AG04450 (cell line): Measurements from ENCODE around the gene OR51E1. TPM values are rescaled to one million over a fixed set of nuclear protein-coding genes. Genes with fewer than 3 reads are reported as not detected.

ENCODE experiments used
- CTCF ChIA-PET: fragments of 300-600, 350-600 bp; formaldehyde crosslinking; extraction: SDS; loops from one replicate; lab custom pipeline; 2022; ENCODE audit warnings: antibody characterized with exemption, inconsistent platforms; lab: Charles Lee
- POLR2A ChIA-PET: fragments of 350-600 bp; formaldehyde crosslinking; extraction: SDS; loops from one replicate; lab custom pipeline; 2021; ENCODE audit warnings: antibody characterized with exemption, inconsistent platforms; lab: Yijun Ruan, JAX
- DNase-seq: peaks from one replicate; pipeline ENCODE4 v3.0.0-alpha.2; 2011; ENCODE audit warnings: low read depth, low spot score
- H3K27ac ChIP-seq: one replicate; pipeline ENCODE4 v1.5.1; 2012; ENCODE audit warnings: low read depth, low read length, control low read depth
- H3K27me3 ChIP-seq: one replicate; pipeline ENCODE4 v1.6.0; 2012; ENCODE audit warnings: low read length; ENCODE audit not compliant: control insufficient read depth, insufficient read depth
- H3K4me3 ChIP-seq: 2 replicates; pipeline ENCODE4 v1.5.1; 2011; ENCODE audit warnings: mild to moderate bottlenecking, low read depth, low read length, control low read depth
- H3K9me3 ChIP-seq: 2 replicates; pipeline ENCODE4 v1.5.1; 2012; ENCODE audit warnings: low read length; ENCODE audit not compliant: control insufficient read depth, insufficient read depth
- CTCF ChIP-seq: IDR thresholded peaks from 2 replicates; pipeline ENCODE4 v1.5.1; 2011; ENCODE audit warnings: low read depth, low read length, control low read depth, inconsistent platforms
- polyA plus RNA-seq: library from polyadenylated mRNA; depleted of rRNA; stranded (reverse); fragments of >200 nt; gene quantifications from 2 replicates; pipeline ENCODE4 v1.2.3, GENCODE V29; 2011

The OR51E1 gene
- polyA plus RNA-seq, 1 experiment, result 0.02 TPM

- ChIA-PET CTCF (no interaction called here), POLR2A (no interaction called here)
- no peak overlapping the region for H3K27ac ChIP-seq
- no peaks in the 10 kb centered on the region for H3K9me3 ChIP-seq
- no peaks in the 10 kb centered on the region for H3K27me3 ChIP-seq
- no peak overlapping the region for H3K4me3 ChIP-seq
- no peak for TF ChIP-seq CTCF
- no peak for DNase-seq
These were observed 24.3 kb upstream of the OR51E1 start for GRCh38 chr11:4619514-4619913.

- no peak overlapping the region for H3K27ac ChIP-seq
- H3K27me3 ChIP-seq, result peaks cover 6% of the 10 kb centered on the region
- no peaks in the 10 kb centered on the region for H3K9me3 ChIP-seq
- ChIA-PET POLR2A (no interaction called here), CTCF (interaction anchor here (0.5 to 5.6 kb wide), 25 partner anchors 9 to 1265 kb away, joined by 3 to 97 read pairs (median 3); partner anchors contain the start of genes OR51D1 and TRIM68)
- H3K4me3 ChIP-seq, result no peak overlapping the region
- DNase-seq, result peak; percentile 61
- TF ChIP-seq CTCF, result peak; percentile 75
These were observed 17.3 kb upstream of the OR51E1 start for GRCh38 chr11:4626207-4627099.

- H3K9me3 ChIP-seq, result no peaks in the 10 kb centered on the region
- CTCF ChIA-PET, result interaction anchor here (0.5 to 4.2 kb wide), 75 partner anchors 10 to 1216 kb away, joined by 3 to 134 read pairs (median 5); partner anchors contain the start of genes OR51E2, OR51F2, OR51T1 and OR52A1
- H3K27ac ChIP-seq, result no peak overlapping the region
- H3K4me3 ChIP-seq, result no peak overlapping the region
- no peak for DNase-seq
- H3K27me3 ChIP-seq, result no peaks in the 10 kb centered on the region
- TF ChIP-seq CTCF, result no peak
- POLR2A ChIA-PET, result no interaction called here
These were observed 7.6 kb upstream of the OR51E1 start for GRCh38 chr11:4636136-4636535.

DNA sequence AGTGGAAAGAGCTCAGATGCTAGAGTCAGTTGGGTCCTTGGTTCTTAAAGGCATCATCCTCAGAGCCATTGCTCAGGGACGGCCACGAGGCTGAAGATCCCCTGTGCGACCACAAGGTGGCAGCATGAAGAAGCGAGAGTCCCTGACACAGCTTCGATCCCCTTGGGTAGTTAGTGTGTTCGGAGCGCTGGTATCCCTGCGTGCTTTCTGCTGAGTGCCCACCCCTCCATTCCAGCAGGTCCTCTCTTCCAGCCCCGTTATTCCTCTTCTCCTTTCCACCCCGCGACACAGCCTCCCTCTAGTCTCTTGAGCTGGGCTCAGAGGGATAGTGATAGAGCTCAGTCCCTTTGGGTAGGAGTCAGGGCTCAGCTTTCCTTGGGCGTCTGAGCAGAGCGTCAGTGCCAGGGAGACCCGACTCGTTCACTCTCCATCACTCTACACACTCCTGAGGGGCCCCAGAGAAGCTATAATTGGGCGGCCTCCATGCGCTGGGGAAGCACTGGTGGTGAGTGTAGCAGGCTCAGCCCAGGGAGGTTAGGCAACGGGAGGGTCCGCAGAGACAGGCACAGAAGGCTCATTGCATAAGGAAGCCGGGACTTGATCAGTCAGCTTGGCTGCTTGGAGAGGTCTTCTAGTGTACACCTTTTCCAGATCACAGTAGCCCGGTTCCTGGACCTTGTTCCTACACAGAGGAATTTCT is 6.7 kb upstream of the OR51E1 start, which contains the start of gene OR51D1:
TSS of gene OR51D1 (plus strand) at position 516 of the 700 bp plus-strand sequence. CDS start 2,314 bp downstream, outside the sequence.
- Histone ChIP-seq H3K9me3 (no peaks in the 10 kb centered on the region), H3K27me3 (no peaks in the 10 kb centered on the region), H3K27ac (no peak within 1 kb of the TSS), H3K4me3 (peak within 1 kb of the TSS; percentile 54)
- ChIA-PET CTCF (interaction anchor here (0.5 to 4.2 kb wide), 94 partner anchors 10 to 744 kb away, joined by 3 to 134 read pairs (median 4); partner anchors contain the start of genes OR51E2, OR51F2, OR51T1 and OR52A1), POLR2A (no interaction called here)
- DNase-seq, result peak; percentile 47
- TF ChIP-seq CTCF, result peak; percentile 95
